Stomach (tissue), 4 donors: Measurements from ENCODE around the gene PRG2.

Source experiments
- CTCF ChIP-seq, 7 experiments: fragments of 450-650 bp in 4 of 7; fragments of 200-600 bp in 3 of 7; sonication (generic) in 3 of 7; IDR thresholded peaks; one replicate each; pipeline ENCODE4 v1.5.1; 2016 to 2019; ENCODE audit warnings: antibody characterized with exemption in 7 of 7, control low read depth in 2 of 7, mild to moderate bottlenecking in 1 of 7
- EP300 ChIP-seq: sonication (generic); formaldehyde crosslinking; IDR thresholded peaks from one replicate; pipeline ENCODE4 v1.6.1; 2017; ENCODE audit warnings: antibody characterized with exemption
- POLR2A ChIP-seq, 4 donors: fragments of 450-650 bp; IDR thresholded peaks; one replicate each; pipeline ENCODE4 v1.6.1; 2016; ENCODE audit warnings: antibody characterized with exemption in 4 of 4, control low read depth in 2 of 4, mild to moderate bottlenecking in 1 of 4, moderate library complexity in 1 of 4
- POLR2AphosphoS5 ChIP-seq, 3 donors: sonication (generic); formaldehyde crosslinking; IDR thresholded peaks; one replicate each; pipeline ENCODE4 v1.6.1; 2016; ENCODE audit warnings: antibody characterized with exemption in 3 of 3

- no peak for TF ChIP-seq POLR2A (IDR thresholded peaks at IDR 0.05)
- TF ChIP-seq CTCF (IDR thresholded peaks at IDR 0.05): no peak
- no peak for TF ChIP-seq EP300
- TF ChIP-seq POLR2AphosphoS5 (IDR thresholded peaks at IDR 0.05): no peak
Measured at GRCh38 chr11:57379732-57380131, 10.7 kb downstream of the PRG2 start.
